KOPT-K1 (cell line): Measurements from ENCODE around the gene RNF149.
"Not testable (repeated sequence)": the region's sequence is repeated elsewhere in the genome, so short reads cannot be mapped to it uniquely, and the experiment has no call there.

ENCODE experiments used
- H3K27ac ChIP-seq: fragments of 200-600 bp; sonication (generic); 2 replicates; pipeline ENCODE4 v1.5.1; 2016; ENCODE audit warnings: antibody characterized with exemption, mild to moderate bottlenecking, low read depth, low read length; ENCODE audit not compliant: poor library complexity, severe bottlenecking
- H3K36me3 ChIP-seq: fragments of 200-600 bp; sonication (generic); 2 replicates; pipeline ENCODE4 v1.5.1; 2017; ENCODE audit warnings: antibody characterized with exemption, mild to moderate bottlenecking, low read length, moderate library complexity; ENCODE audit not compliant: insufficient read depth
- H3K9me3 ChIP-seq: fragments of 200-600 bp; sonication (generic); 2 replicates; pipeline ENCODE4 v1.5.1; 2017; ENCODE audit warnings: antibody characterized with exemption, low read length, mild to moderate bottlenecking; ENCODE audit not compliant: insufficient read depth, poor library complexity, severe bottlenecking

RNF149 gene

GRCh38 chr2:101244373-101244772, 64.1 kb downstream of the RNF149 start:
- H3K36me3 ChIP-seq, H3K27ac ChIP-seq, H3K9me3 ChIP-seq: not testable (repeated sequence)

DNA sequence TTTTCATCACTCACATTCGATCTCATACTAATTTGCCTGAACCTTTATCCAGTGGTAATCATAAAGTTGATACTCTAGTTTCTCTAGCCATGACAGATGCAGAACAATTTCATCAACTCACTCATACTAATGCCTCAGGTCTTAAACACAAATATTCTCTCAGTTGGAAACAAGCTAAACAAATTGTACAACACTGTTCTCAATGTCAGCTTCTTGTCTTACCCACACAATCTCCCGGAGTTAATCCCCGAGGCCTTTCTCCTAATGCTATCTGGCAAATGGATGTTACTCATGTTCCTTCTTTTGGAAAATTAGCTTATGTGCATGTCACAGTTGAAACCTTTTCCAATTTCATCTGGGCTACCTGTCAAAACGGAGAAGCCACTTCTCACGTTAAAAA, 67.3 kb downstream of the RNF149 start:
- Histone ChIP-seq H3K27ac (no peak overlapping the region), H3K9me3 (peaks cover 3% of the 10 kb centered on the region), H3K36me3 (no peaks in the 10 kb centered on the region)

DNA sequence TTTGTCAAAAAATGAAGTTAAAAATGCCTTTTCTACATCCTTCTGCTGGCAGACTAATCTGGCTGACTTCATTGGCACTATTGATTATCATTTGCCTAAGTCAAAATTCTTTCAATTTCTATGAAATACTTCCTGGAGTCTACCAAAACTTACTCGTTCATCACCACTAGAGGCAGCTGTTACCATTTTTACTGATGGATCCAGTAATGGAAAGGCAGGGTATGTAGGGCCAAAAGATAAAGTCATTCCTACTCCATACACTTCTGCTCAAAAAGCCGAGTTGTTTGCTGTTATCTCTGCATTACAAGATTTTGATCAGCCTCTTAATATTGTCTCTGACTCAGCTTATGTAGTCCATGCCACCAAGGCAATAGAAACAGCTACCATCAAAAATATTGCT, 67.8 kb downstream of the RNF149 start:
- not testable (repeated sequence) for H3K36me3 ChIP-seq, H3K27ac ChIP-seq, H3K9me3 ChIP-seq

DNA sequence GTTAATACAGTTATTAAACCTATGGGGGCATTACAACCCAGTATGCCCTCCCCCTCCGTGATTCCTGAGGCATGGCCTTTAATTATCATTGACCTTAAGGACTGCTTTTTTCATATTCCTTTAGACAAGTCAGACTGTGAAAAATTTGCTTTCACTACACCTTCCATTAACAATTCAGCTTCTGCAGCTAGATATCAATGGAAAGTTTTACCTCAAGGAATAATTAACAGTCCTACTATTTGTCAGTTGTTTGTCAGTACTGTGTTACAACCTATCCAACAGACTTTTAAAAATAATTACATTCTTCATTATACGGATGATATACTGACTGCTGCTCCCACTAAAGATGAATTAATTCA, 68.8 kb downstream of the RNF149 start:
- not testable (repeated sequence) for H3K27ac ChIP-seq, H3K36me3 ChIP-seq
- H3K9me3 ChIP-seq: peaks cover 10% of the 10 kb centered on the region

DNA sequence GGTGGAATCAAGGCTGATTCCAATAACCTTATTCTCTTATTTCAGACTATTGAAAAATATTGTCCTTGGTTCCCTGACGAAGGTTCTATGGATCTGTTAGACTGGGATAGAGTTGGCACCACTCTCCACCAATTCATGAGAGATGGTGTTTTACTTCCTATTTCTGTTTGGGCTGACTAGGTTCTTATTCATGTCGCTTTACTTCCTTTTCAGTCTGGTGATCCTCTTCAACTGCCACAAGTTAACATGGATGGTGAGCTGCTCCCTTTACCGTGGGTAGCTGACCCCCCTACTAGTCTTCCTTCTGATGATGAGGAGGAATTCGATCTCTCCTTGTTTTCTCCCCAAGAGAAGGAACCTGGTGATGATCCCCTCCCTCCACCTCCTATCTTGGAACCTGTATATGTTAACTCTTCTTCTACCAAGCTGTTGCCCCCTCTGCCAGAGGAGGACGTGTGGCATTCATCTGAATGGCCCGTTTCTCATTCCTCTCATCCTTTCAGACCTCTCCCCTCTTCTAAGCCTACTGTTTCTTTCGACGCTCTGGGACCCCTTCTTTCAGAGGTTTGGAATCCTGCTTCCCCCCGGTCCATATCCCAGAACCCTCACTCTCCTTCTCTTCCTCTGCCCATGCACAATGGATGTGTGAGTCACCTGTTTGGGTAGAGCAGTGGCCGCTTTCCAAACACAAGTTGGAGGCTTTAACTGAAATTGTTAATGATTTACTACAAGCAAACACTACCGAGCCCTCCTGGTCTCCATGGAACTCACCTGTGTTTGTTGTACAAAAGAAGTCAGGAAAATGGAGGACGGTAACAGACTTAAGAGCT, 69.4 kb downstream of the RNF149 start:
- Histone ChIP-seq H3K9me3 (peaks cover 13% of the 10 kb centered on the region), H3K27ac (no peak overlapping the region)

DNA sequence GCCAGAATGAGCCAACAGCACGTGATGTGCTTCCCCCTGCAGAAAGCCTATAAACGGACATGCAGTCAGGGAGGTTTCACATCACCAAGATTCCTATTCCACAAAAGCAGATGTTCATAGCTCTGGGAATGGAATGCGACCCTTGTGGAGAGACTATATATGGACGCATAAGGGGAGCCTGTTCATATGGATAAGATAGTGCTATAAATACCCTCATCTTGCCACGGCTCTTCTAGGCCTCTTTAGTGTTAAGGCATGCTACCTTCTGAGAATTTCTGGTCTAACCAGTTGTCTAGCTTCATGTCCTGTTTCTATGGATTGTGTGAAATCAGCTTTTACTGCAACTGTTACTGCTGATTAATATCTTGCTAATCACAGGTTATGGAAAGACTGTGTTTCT, 70.6 kb downstream of the RNF149 start:
- peaks cover 18% of the 10 kb centered on the region for H3K9me3 ChIP-seq
- H3K36me3 ChIP-seq, H3K27ac ChIP-seq: not testable (repeated sequence)

More for the DNA sequence above, 69.4 kb downstream of the RNF149 start:
- H3K36me3 ChIP-seq: no peaks in the 10 kb centered on the region

DNA sequence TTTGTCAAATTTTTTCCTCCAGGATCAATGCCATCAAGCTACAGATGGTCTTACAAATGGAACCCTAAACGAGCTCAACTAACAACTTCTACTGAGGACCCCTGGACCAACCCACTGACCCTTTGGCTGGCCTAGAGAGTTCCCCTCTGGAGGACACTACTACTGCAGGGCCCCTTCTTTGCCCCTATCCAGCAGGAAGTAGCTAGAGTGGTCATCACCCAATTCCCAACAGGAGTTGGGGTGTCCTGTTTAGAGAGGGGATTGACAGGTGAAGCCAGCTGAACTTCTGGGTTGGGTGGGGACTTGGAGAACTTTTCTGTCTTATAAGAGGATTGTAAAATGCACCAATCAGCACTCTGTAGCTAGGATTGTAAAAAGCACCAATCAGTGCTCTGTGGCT, 72.5 kb downstream of the RNF149 start:
- H3K9me3 ChIP-seq: peaks cover 18% of the 10 kb centered on the region
- not testable (repeated sequence) for H3K27ac ChIP-seq, H3K36me3 ChIP-seq

DNA sequence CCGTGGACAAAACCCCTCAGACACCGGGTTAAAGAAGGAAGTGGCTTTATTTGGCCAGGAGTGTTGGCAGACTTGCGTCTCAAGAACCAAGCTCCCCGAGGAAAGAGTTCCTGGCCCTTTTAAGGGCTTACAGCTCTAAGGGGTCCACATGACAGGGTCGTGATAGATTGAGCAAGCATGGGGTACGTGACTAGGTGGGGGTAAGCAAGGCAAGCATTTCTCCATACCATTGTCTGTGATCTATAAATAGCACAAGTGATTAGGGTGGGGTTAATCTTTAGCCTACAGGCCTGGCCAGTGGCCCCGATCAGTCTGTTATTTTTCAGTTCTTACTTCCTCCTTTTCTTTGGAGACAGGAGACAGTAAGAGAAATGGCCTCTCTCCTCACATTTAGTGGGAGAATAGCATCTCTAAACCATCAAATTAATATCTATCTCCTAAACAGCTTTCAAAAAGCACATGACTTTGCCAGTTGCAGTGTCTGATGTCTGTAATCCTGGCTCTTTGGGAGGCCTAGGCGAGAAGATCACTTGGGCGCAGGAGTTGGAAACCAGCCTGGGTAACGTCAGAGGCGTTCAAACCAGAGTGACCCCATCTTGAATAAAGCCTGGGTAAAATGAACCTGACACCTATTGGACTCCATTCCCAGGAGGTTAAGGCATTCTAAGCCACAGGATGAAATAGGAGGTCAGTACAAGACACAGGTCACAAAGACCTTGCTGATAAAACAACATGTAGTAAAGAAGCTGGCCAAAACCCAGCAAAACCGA, 74.1 kb downstream of the RNF149 start:
- Histone ChIP-seq H3K9me3 (peaks cover 18% of the 10 kb centered on the region), H3K36me3 (no peaks in the 10 kb centered on the region), H3K27ac (no peak overlapping the region)

- Histone ChIP-seq H3K27ac (no peak overlapping the region), H3K36me3 (no peaks in the 10 kb centered on the region), H3K9me3 (peaks cover 18% of the 10 kb centered on the region)
Measured at GRCh38 chr2:101232770-101233169, 75.7 kb downstream of the RNF149 start.

DNA sequence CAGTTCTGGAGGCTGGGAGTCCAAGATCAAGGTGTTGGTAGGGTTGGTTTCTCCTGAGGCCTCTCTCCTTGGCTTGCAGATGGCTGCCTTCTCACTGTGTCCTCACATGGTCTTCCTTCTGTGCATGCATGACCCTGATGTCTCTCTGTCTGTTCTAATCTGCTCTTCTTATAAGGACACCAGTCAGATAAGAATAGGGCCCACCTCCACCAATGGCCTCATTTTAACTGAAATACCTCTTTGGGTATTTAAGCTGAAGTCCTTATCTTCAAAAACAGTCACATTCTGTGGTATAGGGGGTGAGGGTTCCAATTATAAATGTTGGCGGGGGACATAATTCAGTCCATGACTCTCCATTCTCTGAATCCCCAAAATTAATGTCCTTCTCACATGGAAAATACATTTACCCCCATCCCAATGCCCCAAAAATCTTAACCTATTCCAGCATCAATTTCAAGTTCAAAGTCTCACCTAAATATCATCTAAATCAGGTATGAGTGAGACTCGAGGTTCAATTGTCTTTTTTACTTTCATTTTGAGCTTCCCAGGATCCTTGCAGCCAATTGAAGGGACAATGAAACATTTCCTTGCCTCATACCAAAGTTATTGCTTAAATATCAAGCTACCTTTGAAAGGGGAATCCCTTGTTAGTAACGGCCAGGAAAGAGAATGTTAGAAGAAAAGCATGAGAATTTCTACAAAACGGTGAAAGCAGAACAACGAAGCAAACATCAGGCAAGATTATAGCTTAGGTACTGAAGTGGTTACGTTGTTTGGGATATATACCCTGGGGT, 76.4 kb downstream of the RNF149 start:
- Histone ChIP-seq H3K27ac (no peak overlapping the region), H3K9me3 (peaks cover 18% of the 10 kb centered on the region), H3K36me3 (no peaks in the 10 kb centered on the region)

DNA sequence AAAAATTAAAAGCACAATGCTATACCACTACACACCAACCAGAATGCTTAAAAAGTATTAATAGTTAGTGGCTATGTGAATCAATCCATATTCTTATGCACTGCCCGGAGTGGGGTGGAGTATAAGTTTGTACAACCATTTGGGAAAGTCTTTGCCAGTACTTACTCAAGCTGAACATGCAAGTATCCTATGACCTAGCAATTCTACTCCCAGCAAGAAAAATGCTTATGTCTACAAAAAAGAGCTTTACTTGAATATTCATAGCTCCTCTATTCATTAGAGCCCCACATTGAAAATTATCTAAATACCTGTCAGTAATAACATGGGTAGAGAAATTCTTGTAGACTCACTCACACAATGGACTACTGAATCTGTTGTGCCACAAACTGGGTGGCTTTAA, 77.3 kb downstream of the RNF149 start:
- H3K27ac ChIP-seq: no peak overlapping the region
- peaks cover 21% of the 10 kb centered on the region for H3K9me3 ChIP-seq
- H3K36me3 ChIP-seq: no peaks in the 10 kb centered on the region

DNA sequence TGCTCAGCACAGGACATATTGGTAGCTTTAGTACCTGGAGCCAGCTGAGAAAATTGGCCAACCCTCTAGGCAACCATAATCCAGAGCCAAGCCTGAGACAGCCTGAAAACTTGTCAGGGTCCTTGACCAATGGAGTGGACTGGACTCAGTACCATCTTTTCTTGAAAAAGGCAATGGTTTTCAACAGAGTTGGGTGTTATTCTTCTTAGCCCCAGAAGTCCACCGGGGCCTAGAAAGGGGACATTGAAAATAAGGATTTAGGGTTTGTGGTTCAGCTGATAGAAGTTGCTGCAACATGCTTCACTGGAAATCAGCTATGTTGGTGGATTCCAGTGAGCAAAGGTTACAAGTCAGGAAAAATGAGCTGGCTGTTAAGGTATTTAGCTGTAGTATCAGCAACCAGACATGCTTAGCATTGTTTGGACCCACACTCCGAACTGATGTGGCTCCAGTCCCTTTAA, 77.9 kb downstream of the RNF149 start:
- no peak overlapping the region for H3K27ac ChIP-seq
- H3K9me3 ChIP-seq: peaks cover 16% of the 10 kb centered on the region
- H3K36me3 ChIP-seq: no peaks in the 10 kb centered on the region
